H7 (cell line): ENCODE data around the gene HNRNPF. TPM values are rescaled to one million over a fixed set of nuclear protein-coding genes. Genes with fewer than 3 reads are reported as not detected.

Experiments
- DNase-seq: peaks from one replicate; pipeline ENCODE4 v3.0.0; 2012
- H3K27me3 ChIP-seq: 2 replicates; pipeline ENCODE4 v1.6.0; 2011; ENCODE audit warnings: mild to moderate bottlenecking, low read length; ENCODE audit not compliant: control insufficient read depth, insufficient read depth
- H3K36me3 ChIP-seq: replicated peaks from 2 replicates; pipeline ENCODE4 v1.5.1; 2011; ENCODE audit warnings: low read length; ENCODE audit not compliant: control insufficient read depth, insufficient read depth
- H3K4me3 ChIP-seq: 2 replicates; pipeline ENCODE4 v1.5.1; 2011; ENCODE audit warnings: low read depth, mild to moderate bottlenecking, control low read depth, low read length, moderate library complexity; ENCODE audit not compliant: insufficient read depth
- total RNA-seq: library from RNA; depleted of rRNA; stranded (reverse); fragments of >200 nt; shearing (Covaris generic); gene quantifications from 2 replicates; pipeline ENCODE4 v1.2.3, GENCODE V29; 2014

HNRNPF gene
- total RNA-seq, 1 experiment from 2014 or later: 328 TPM

DNA sequence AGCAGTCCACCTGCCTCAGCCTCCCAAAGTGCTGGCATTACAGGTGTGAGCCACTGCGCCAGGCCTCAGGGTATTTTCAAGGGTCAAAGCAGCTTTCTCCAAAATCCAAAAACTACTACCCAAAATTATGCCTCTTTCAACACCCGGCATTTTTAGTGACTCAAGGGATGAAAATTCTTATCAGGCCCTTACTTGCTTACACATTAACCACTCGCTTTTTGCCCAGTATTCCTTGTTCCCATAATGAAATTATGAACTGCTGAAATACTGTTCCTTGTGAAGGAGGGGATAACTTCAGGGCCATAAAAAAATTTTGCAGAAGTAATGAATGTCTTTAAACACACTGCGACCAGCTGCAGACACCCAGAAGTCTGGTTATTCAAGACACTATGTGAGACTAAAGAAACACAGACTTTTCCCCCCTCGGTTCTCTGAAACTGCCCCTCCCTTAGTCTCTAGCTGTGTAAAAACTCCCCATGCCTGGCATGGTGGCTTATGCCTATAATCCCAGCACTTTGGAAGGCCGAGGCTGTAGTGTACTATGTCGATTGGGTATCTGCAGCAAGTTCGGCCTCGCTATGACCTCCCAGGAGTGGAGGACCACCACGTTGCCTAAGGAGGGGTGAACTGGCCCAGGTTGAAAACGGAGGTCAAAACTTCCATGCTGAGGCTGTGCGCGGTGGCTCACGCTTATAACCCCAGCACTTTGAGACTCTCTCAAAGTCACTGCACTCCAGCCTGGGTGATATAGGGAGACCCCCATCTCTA is 25.6 kb downstream of the HNRNPF start:
- Histone ChIP-seq H3K27me3 (no peaks in the 10 kb centered on the region), H3K36me3 (peaks cover 20% of the 10 kb centered on the region), H3K4me3 (no peak overlapping the region)
- no peak for DNase-seq

GRCh38 chr10:43380610-43381222 is 28.3 kb downstream of the HNRNPF start:
- DNase-seq: no peak

DNA sequence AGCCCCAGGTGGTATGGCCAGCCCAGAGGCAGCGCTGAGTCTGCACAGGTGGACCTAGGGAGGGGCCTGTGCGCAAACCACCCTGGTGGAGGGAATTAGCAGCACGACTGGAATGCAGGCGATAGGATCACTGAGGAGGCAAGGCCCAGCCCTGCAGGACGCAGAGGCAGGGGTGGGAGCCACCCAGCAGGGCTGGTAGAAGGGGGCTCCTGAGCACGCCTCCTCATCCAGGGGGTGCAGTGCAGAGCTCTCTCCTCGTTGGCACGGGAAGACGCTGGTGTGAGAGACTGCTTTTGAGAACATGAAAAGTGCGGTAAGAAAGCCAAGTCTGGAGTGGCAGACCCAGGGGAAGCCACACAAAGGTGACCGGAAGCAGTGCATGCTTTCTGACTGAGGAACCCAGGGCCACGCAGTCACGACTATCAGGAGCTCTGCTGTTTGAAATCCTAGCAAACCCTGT is 31.5 kb downstream of the HNRNPF start:
- no peaks in the 10 kb centered on the region for H3K27me3 ChIP-seq
- no peak overlapping the region for H3K4me3 ChIP-seq
- DNase-seq: peak; percentile 90
- no peaks in the 10 kb centered on the region for H3K36me3 ChIP-seq

More at GRCh38 chr10:43380610-43381222, 28.3 kb downstream of the HNRNPF start:
- H3K36me3 ChIP-seq: no peaks in the 10 kb centered on the region; the same call in 1 of the 2 replicates
- H3K4me3 ChIP-seq: no peak overlapping the region
- no peaks in the 10 kb centered on the region for H3K27me3 ChIP-seq

GRCh38 chr10:43376828-43377423 is 32.1 kb downstream of the HNRNPF start:
- H3K27me3 ChIP-seq: no peaks in the 10 kb centered on the region
- no peak overlapping the region for H3K4me3 ChIP-seq
- peak; percentile 50 for DNase-seq
- H3K36me3 ChIP-seq: no peaks in the 10 kb centered on the region

GRCh38 chr10:43376046-43376635 is 32.8 kb downstream of the HNRNPF start:
- no peaks in the 10 kb centered on the region for H3K36me3 ChIP-seq
- no peaks in the 10 kb centered on the region for H3K27me3 ChIP-seq
- DNase-seq: no peak
- H3K4me3 ChIP-seq: no peak overlapping the region

DNA sequence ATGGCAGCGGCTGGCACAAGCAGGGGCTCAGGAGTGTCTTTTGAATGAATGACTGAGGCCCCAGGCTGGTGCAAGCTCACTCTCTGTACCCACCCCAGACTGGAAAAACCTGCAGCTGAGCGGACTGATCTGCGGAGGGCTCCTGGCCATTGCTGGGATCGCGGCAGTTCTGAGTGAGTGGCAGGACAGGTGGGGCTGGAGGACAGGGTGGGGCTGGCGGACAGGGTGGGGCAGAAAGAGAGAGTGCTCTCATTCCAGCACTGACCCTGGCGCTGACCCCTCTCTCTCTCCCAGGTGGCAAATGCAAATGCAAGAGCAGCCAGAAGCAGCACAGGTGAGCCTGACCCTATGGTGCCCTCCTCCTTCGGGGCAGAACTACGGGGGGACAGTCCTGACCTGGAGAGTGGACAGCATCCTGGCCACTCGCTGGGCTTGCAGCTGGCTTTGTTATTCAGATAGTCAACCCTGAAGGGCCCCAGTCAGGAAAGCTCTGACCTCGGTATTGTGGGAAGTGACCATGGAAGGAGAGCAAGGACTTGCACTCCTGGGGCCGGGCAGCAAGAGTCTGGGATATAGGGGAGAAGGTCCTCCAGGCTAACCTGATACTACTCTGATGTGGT is 33.5 kb downstream of the HNRNPF start:
- DNase-seq: peak; percentile 45
- Histone ChIP-seq H3K4me3 (no peak overlapping the region), H3K27me3 (no peaks in the 10 kb centered on the region), H3K36me3 (no peaks in the 10 kb centered on the region)

DNA sequence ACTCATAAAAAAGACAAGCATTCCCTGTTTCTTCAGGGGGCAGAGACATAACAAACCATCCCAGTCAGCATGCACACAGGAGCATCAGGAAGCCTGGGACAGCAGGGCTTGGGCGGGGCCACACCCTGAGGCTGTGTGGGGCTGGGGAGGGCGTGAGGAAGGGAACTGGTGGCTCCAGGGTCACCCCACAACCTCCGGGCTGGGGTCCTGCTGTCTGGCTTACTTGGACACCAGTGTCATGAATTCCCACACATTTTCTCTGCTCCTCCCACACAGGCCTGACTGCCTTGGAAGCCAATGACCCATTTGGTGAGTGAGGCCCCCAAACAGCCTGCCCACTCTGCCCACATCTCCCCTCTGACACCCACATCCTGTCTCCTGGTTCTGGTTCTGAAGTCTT is 34.8 kb downstream of the HNRNPF start:
- Histone ChIP-seq H3K36me3 (no peaks in the 10 kb centered on the region), H3K4me3 (no peak overlapping the region), H3K27me3 (no peaks in the 10 kb centered on the region)
- DNase-seq: no peak

DNA sequence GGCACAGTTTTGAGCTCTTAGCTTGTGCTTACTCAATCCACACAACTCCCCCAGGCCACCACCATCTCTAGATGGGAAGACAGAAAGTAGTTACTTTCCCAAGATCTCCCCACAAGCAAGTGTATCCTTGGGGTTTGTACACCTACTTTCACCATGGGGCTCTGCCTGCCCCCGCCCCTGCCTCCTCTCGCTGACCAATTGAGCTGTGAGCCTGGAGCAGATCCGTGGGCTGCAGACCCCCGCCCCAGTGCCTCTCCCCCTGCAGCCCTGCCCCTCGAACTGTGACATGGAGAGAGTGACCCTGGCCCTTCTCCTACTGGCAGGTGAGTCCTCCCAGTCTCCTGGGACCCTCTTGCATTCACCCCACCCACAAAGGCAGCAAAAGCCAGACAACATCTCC is 35.5 kb downstream of the HNRNPF start:
- no peaks in the 10 kb centered on the region for H3K27me3 ChIP-seq
- no peak overlapping the region for H3K4me3 ChIP-seq
- no peaks in the 10 kb centered on the region for H3K36me3 ChIP-seq
- peak; percentile 48 for DNase-seq

DNA sequence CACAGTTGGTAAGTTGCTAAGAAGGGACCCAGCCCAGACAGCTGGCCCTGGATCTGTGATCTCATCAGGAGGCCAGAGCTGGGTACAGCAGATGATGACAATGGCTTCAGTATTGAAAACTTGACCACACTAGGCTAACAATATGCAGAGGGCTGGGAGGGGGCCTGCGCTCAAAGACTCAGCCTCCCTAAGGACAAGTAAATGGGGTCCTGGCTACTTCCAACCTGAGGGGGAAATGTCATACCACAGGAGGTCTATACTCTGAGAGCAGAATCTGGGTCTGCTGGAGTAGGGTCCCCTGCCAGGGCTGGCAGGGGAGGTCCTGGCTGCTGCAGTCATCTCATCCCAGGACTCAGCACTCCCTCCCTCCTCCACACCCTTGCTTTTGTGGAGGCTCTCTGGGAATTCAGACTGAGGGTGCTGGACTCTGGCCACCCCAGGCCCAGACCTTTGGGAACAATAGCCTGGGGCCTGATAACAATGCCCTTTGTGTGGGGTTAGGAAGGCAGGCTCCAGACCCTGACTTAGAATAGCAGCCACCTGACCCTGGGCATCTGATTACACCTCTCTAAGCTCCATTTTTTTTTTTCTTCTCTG is 36.1 kb downstream of the HNRNPF start:
- peak; percentile 69 for DNase-seq
- H3K36me3 ChIP-seq: no peaks in the 10 kb centered on the region
- H3K4me3 ChIP-seq: no peak overlapping the region
- no peaks in the 10 kb centered on the region for H3K27me3 ChIP-seq

DNA sequence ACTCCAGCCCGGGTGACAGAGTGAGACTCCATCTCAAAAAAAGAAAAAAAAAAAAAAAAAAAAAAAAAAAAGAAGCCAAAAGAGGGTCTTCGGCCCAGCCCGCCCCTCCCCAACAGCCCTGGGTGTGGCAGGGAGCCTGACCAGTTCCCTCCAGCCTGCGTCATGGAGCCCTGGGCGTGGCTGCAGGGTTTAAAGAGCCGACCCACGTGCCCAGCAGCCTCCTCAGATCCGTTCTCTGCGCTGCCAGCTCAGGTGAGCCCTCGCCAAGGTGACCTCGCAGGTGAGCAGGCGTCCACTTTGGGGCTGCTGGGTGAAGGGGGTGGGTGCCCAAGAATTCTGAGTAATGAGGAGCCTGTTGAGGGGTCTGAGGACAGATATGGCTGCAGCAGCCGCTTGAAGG is 37.6 kb downstream of the HNRNPF start, which contains the start of gene FXYD4:
Gene FXYD4, plus strand, starts transcription at position 219 of the 400 bp plus-strand sequence. CDS start 2,111 bp downstream, outside the sequence.
- Histone ChIP-seq H3K4me3 (no peak within 1 kb of the TSS), H3K36me3 (no peaks in the 10 kb centered on the region), H3K27me3 (no peaks in the 10 kb centered on the region)
- no peak for DNase-seq

DNA sequence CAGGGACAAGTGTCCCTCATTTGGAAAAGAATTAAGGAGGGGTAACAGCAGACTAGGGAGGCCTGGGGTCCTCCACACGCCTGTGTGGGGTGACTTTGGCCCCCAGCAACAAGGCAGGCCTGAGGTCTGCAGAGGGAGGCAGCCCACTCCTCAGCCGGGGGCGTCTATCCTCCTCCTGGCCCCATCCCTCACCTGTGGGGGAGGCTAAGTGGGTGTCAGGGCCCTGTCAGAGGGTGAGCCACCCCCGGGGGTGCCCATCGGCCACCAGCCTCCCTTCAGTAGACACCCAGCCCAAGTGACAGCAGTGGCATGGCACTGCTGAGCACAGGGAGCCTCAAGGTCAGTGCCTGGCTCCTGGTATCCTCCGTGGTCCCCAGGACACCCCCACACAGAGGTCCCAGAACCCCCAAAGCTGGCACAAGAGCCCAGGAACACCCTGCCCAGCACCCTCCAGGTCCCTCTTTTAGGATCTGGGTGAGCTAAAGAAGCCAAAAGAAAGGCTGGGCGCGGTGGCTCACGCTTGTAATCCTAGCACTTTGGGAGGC is 38.2 kb downstream of the HNRNPF start:
- H3K27me3 ChIP-seq: no peaks in the 10 kb centered on the region

DNA sequence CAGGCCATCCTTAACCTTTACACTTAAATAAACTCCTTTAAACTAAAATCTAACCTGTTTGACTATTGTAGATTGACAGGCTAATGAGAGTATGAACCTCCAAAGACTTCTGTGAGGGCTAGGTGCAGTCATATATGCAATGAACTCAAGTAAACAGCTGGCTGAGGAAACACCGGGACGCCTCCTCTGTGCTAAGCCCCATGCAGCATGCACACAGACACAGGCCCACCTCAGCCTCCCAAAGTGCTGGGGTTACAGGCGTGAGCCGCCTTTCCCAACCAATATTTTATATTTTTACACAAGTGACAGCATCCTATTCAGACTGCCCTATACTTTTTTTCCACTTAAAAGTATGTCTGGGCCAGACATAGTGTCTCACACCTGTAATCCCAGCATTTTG is 39.1 kb downstream of the HNRNPF start:
- DNase-seq: no peak
- H3K36me3 ChIP-seq: no peaks in the 10 kb centered on the region

More for the DNA sequence above, 38.2 kb downstream of the HNRNPF start:
- no peak for DNase-seq
- no peaks in the 10 kb centered on the region for H3K36me3 ChIP-seq
- H3K4me3 ChIP-seq: no peak overlapping the region

DNA sequence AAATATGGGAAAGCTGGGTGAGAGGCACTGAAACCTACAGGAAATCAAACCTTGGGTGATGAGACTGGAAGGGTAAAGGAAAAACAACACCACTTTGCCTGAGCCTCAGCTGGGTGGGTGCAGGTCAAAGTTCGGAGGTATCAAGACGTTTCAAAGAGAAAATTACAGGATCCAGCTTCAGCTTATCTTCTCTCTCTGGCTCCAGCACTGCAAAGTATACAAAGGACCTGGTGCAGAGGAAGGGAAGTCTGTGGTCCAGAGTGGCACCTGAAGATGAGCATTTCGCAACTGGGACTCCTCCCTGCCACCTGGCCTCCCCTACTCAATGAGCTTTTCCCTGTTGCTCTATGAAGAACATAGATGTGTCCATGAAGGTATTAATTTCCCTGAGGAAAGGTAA is 44.0 kb downstream of the HNRNPF start:
- no peaks in the 10 kb centered on the region for H3K36me3 ChIP-seq
- no peak for DNase-seq
- H3K27me3 ChIP-seq: no peaks in the 10 kb centered on the region
- H3K4me3 ChIP-seq: no peak overlapping the region

More for the DNA sequence above, 39.1 kb downstream of the HNRNPF start:
- Histone ChIP-seq H3K4me3 (no peak overlapping the region), H3K27me3 (no peaks in the 10 kb centered on the region)
